ENCODE data around the gene PIGQ.

Gene PIGQ

DNA sequence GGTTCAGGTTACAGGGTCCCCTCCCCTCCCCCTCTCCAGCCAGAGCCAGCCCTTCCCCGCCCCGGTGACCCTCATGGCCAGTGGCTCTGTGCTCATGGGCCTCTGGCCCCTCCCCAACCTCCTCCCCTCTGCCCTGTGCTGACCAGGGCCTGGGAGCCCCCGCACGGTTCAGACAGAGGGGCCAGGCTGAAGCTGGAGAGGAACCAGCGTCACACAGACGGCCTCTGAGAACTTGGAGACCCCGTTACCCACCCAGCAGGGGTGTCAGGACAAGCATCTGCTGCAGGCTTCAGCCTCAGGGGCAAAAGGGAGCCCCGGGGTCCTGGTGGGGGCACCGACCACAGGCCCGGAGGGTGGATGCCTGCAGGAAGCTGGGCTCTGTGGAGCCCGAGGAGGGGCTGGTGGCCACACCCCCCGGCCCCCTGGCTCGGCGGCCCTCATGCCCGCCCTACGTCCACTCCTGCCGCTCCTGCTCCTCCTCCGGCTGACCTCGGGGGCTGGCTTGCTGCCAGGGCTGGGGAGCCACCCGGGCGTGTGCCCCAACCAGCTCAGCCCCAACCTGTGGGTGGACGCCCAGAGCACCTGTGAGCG is 61.1 kb downstream of the PIGQ start, which contains the start of gene WFIKKN1:
WFIKKN1 (plus strand) TSS at position 171 of the 591 bp plus-strand sequence; CDS start at position 440, 269 bp downstream.
- DNase-seq, result no peak

DNA sequence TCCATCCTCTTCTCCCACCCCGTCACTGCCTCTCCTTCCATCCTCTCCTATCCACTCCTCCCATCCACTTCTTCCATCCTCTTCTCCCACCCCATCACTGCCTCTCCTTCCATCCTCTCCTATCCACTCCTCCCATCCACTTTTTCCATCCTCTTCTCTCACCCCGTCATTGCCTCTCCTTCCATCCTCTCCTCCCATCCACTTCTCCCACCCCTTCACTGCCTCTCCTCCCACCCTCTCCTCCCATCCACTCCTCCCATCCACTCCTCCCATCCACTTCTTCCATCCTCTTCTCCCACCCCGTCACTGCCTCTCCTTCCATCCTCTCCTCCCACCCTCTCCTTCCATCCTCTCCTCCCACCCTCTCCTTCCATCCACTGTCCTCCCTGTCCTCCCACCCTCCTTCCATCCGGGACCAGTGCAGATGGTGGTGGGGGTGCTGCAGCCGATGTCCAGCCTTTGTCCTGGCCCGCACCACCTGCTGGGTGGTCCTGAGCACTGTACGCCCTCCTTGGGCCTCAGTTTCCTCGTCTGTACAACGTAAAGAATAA is 62.1 kb downstream of the PIGQ start:
- no peak for DNase-seq

GRCh38 chr16:632486-633335 is 62.9 kb downstream of the PIGQ start:
- DNase-seq, result no peak

GRCh38 chr16:633336-634050 is 63.7 kb downstream of the PIGQ start:
- DNase-seq, result no peak
